Brain pericyte (primary cell): ENCODE measurements around the gene TP53RK.

Experiments
- DNase-seq: peaks from one replicate; pipeline ENCODE4 v3.0.0-alpha.2; 2012; ENCODE audit warnings: low read depth, low spot score

The TP53RK gene

GRCh38 chr20:46660487-46660886 is 28.8 kb downstream of the TP53RK start:
- DNase-seq, result no peak

DNA sequence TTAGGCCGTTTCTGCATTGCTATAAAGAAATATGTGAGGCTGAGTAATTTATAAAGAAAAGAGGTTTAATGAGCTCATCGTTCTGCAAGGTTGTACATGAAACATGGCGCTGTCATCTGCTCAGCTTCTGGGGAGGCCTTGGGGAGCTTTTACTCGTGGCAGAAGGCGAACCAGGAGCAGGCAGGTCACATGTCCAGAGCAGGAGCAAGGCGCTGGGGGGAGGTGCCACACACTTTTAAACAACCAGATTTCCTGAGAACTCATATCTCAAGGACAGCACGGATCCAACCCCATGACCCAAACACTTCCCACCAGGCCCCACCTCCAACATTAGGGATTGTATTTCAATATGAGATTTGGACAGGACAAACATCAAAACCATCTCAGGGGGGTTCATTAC is 31.6 kb downstream of the TP53RK start:
- DNase-seq, result no peak

GRCh38 chr20:46657137-46657536 is 32.1 kb downstream of the TP53RK start:
- no peak for DNase-seq

DNA sequence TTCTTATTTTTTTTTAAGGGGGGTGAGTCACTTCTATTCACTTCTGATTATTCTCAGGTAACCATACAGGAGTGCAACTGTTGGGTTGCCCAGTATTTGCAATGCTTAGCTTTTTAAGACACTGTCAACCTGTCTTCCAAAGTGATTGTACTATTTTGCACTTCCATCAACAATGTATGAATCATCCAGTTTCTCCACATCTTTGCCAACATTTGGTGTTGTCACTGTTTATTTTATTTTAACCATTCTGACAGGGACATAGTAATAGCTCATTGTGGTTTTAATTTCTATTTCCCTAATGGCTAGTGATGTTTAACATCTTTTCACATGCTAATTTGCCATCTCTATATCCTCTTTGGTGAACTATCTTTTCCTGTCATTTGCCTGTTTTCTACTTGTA is 36.5 kb downstream of the TP53RK start:
- no peak for DNase-seq

- no peak for DNase-seq
Observed at GRCh38 chr20:46651091-46651962, 37.9 kb downstream of the TP53RK start, which contains the start of gene SLC13A3. Gene SLC13A3 (minus strand): TSS chr20:46651459. CDS start chr20:46651421, 38 bp downstream.

DNA sequence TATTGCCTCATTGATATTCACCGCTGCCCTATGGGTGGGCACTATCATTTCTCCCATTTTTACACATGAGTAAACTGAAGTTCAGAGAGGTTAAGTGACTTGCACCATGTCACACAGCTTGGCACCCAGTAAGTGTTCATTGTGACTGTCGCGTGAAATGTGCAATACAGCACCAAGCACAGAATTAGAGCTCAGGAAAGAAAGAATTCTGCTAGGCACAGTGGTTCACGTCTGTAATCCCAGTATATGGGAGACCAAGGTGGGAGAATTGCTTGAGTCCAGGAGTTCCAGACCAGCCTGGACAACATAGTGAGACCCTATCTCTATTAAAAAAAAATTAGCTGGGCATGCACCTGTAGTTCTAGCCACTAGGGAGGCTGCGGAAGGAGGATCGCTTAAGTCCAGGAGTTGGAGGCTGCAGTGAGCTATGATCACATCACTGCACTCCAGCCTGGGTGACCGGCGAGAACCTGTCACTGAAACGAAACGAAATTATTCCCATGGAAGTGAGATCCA is 38.6 kb downstream of the TP53RK start:
- no peak for DNase-seq

- DNase-seq, result no peak
Observed at GRCh38 chr20:46649965-46650542, 39.2 kb downstream of the TP53RK start.

- DNase-seq, result no peak
Observed at GRCh38 chr20:46649650-46649949, 39.6 kb downstream of the TP53RK start.

GRCh38 chr20:46648903-46649649 is 40.2 kb downstream of the TP53RK start:
- DNase-seq, result no peak

DNA sequence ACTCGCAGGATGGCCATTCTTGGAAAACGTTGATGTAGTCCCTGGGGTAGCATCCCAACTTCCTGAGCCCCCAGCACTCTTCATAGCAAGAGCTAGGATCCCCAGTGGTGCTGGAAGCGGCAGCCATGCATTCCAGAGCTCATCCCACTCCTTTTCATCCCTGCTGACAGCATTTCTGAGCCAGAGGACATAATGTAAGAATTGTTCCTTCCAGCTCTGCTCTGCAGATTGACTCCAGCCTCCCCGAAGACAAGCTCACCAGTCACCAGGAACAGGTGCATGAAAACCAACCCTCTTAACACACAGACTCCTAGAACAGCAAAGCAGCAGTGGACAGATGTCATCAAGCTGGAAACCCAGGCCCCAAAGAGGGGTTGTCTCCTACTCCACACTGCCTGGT is 41.8 kb downstream of the TP53RK start:
- no peak for DNase-seq

GRCh38 chr20:46646659-46647380 is 42.4 kb downstream of the TP53RK start:
- no peak for DNase-seq

- no peak for DNase-seq
Observed at GRCh38 chr20:46646122-46646521, 43.1 kb downstream of the TP53RK start.

DNA sequence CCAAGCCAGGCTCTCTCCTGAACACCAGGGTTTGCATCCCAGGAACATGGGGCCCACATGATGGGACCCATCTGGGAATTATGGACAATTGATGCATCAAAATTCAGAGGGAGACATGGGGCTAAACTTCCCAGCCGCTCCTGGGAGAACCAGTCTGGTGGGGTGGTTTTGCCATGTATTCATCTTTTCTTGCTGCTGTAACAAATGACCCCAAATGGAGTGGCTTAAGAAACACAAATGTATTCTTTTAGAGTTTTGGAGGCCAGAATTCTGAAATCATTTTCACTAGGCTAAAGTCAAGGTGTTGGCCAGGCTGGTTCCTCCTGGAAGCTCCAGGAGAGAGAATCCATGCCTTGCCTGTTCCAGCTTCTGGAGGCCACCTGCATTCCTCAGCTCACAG is 44.5 kb downstream of the TP53RK start:
- DNase-seq, result no peak

GRCh38 chr20:46644160-46644559 is 45.1 kb downstream of the TP53RK start:
- no peak for DNase-seq

- DNase-seq, result no peak
Observed at GRCh38 chr20:46642969-46643343, 46.3 kb downstream of the TP53RK start.

DNA sequence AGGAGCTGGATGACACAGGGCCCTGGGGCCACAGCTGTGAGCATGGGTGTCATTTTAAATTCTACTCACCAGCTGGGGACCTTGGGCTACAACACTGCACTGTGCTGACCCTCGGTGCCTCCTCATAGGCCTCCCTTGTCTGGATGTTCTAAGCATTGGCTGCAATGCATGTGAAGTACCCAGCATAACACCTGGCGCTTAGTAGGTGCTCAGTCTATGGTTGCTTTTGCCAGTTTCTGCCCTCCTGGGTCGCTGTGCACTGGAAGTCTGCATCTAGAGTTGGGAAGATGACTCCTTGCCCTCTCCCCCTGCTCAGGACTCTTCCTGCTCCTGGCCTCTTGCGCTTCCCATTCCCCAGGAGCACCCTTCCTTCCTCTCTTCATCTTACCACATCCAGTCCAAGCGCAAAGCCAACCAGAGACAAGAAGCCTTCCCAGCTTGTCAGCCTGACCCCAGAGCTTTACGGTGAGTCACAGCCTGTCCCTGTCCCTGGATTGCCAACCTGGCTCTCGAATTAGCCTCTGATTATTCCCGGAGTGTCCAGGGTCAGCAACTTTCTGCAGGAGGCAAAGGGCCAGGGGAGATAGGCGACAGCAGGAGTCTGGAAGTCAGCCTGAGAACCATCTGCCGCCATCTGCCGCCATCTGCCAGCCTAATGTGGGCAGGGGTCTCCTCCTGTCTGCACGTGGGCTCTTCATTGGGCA is 46.8 kb downstream of the TP53RK start:
- no peak for DNase-seq

DNA sequence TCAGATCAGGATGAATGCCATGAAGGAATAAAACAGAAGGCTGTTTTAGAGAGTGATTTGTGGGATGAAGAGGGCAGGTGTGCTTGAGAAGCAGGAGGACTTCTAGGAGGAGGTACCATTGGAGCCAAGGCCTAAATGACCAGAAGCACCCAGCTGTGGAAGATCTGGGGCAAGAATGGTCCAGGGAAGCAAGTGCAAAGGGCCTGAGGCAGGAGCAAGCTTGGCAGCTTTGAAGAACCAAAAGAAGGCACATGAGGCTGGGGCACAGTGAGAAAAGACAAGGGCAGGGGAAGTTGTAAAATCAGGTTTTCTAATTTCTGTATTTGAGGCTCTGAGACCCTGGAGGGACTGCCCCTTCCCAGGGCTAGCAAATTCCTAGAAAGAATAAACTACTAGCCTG is 47.8 kb downstream of the TP53RK start:
- no peak for DNase-seq

GRCh38 chr20:46640536-46641311 is 48.5 kb downstream of the TP53RK start:
- peak; percentile 69 for DNase-seq

DNA sequence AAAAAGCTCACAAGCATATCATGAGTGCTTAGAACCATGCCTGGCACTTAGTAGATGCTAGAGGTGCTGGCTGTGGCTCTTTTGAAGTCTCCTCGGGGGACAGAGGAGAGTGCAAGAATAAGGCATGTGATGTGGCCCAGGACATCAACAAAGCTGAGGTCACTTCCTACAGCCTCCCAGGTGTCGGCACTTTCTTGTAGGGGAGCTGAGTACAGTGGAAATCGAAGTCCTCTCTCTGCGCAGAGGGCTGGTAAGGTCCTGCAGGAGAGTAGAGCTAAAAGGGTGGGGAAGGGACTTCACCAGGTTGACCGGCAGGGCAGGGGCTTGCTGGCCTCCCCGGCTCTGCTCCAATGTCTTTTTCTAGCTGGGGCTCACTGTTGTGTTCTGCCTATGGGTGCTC is 49.2 kb downstream of the TP53RK start:
- DNase-seq, result no peak

GRCh38 chr20:46639587-46639986 is 49.7 kb downstream of the TP53RK start:
- DNase-seq, result no peak
